GM19395 (cell line): ENCODE results near the gene CBR4.
"Not testable (repeated sequence)": the region's sequence is repeated elsewhere in the genome, so short reads cannot be mapped to it uniquely, and the experiment has no call there.

Source experiments
- ATAC-seq: cut with Tn5 transposase; IDR thresholded peaks from one replicate; pipeline ENCODE4 v1.9.1; 2021; ENCODE audit warnings: mild to moderate bottlenecking, moderate library complexity; ENCODE audit not compliant: unreplicated experiment

The CBR4 gene

GRCh38 chr4:168995537-168996295 lies 14.3 kb downstream of the CBR4 start:
- no peak for ATAC-seq

DNA sequence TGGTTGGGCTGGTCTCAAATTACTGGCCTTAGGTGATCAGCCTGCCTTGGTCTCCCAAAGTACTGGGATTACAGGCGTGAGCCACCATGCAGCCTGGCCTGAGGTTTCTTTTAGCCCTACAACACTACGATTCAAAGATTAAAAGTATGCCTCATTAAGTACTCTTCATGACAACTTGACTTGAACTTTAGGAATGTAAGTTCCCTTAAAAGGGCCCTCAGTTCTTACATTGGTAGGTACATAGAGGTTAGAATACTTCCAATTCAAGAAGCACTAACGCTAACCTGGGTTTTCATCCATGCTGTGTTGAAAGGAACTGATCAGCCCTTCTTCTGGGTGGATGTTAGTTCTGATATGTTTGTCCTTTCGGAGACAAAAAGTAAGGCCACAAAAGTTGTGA lies 15.1 kb downstream of the CBR4 start:
- no peak for ATAC-seq

DNA sequence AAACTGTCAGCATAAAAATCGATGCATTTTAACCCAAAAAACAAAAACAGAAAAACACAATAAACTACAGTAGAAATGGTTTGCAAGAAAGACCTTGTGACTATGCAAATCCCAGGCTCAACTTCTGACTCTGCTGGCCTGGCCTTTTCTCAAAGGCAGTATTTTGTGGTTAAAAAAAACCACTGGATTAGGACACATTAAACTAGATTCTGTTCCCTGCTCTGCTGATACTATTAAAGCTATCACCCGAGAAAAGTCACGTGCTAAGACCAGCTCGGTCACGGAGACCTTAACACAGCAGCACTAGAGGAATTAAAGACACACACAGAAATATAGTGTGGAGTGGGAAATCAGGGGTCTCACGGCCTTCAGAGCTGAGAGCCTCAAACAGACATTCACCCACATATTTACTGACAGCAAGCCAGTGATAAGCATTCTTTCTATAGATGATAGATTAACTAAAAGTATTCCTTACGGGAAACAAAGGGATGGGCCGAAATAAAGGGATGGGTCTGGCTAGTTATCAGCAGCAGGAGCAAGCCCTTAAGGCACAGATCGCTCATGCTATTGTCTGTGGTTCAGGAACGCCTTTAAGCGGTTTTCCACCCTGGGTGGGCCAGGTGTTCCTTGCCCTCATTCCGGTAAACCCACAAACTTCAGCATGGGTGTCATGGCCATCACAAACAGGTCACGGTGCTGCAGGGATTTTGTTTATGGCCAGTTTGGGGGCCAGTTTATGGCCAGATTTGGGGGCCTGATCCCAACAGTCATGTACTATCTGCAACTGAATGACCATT lies 16.1 kb downstream of the CBR4 start:
- no peak for ATAC-seq

- not testable (repeated sequence) for ATAC-seq
These were observed 17.0 kb downstream of the CBR4 start for GRCh38 chr4:168992952-168993482.

DNA sequence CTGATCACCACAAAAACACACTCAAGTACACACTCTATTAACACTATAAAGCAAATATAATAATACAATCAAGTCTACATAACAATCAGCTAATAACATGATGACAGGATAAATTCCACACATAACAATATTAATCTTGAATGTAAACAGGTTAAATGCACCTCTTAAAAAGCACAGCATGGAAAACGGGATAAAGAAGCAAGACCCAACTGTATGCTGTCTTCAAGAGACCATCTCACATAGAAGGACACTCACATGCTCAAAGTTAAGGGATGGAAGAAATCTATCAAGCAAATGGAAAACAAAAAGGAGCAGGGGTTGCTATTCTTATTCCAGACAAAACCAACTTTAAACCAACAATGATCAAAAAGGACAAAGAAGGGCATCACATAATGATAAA lies 28.1 kb downstream of the CBR4 start:
- ATAC-seq: no peak

GRCh38 chr4:168981460-168981859 lies 28.6 kb downstream of the CBR4 start:
- ATAC-seq: no peak

DNA sequence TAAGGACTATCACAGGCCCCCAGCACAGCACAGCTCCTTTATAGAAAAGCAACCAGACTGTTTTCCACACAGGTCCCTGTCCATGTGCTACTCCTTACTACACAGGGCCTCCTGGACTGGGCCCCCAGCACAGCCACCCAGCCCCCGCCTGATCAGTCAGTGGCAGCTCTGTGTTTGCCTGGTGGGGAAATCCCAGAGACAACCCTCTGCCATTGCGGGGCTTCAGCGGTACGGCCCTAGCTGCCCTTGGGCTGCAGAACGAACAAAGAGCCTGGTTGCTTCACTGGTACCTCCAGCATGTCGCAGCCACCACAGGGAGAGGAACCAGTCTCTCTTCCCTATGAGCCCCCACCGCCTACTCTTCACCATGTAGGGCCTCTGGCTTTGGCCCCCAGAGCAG lies 30.7 kb downstream of the CBR4 start:
- ATAC-seq: no peak

GRCh38 chr4:168978001-168978700 lies 31.9 kb downstream of the CBR4 start:
- no peak for ATAC-seq

DNA sequence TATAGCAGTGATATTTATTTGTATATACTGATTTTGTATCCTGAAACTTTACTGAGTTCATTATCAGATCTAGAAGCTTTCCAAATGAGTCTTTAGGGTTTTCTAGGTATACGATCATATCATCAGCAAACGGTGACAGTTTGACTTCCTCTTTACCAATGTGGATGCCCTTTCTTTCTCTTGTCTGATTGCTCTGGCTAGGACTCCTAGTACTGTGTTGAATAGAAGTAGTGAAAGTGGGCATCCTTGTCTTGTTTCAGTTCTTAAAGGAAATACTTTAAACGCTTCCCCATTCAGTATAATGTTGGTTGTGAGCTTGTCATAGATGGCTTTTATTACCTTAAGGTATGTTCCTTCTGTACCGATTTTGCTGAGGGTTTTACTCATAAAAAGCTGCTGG lies 37.5 kb downstream of the CBR4 start:
- ATAC-seq: no peak

- no peak for ATAC-seq
These were observed 49.3 kb downstream of the CBR4 start for GRCh38 chr4:168960716-168961115.

GRCh38 chr4:168955674-168956073 lies 54.4 kb downstream of the CBR4 start:
- ATAC-seq: no peak

GRCh38 chr4:168952821-168953246 lies 57.2 kb downstream of the CBR4 start:
- ATAC-seq: not testable (repeated sequence)

DNA sequence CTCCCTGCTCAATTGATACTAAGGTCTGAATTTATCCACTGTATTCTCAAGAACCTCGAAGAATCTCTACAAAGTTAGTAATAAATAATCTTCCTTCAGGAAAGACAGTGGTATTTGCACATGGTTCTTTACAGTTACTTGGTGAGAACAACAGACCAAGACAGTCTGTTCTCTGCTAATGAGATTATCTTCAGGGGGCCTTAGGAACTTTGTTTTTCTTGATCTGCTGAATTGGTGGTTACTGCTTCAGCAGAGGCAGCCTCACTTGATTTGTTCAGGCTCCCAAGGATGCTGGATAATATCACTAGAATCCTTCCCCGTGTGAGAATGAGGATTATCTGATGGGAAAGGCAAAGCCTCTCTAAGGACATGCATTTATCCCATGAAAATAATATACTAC lies 64.8 kb downstream of the CBR4 start:
- ATAC-seq: no peak

DNA sequence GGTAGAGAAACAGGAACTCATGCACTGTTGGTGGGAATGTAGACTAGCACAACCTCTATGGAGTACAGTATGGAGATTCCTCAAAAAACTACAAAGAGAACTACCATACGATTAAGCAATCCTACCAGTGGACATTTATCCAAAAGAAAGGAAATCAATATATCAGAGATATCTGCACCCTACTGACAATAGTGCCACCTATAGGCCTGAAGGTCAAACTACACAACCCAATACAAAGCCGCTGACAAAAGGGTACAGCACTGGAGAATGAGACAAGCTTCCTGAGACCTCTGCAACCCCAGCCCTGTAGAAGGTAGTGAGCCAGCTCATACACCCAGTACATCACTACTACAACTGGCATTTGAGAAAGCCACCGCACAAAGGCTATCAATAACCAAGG lies 67.1 kb downstream of the CBR4 start:
- ATAC-seq: no peak
